HL-60 (cell line): ENCODE results near the gene MCF2L2.

Source experiments
- CTCF ChIP-seq: IDR thresholded peaks from one replicate; pipeline ENCODE4 v1.5.1; 2011; ENCODE audit warnings: low read length, control low read depth, inconsistent platforms; ENCODE audit not compliant: insufficient read depth
- REST ChIP-seq: IDR thresholded peaks from 2 replicates; pipeline ENCODE4 v1.6.1; 2012; ENCODE audit warnings: low read depth; ENCODE audit not compliant: insufficient replicate concordance

- TF ChIP-seq CTCF (no peak), REST (no peak)
Observed at GRCh38 chr3:183435661-183436060, 7.2 kb upstream of the MCF2L2 start.
